HFF-Myc (cell line): ENCODE measurements around the gene SLC7A5.
"Not testable (repeated sequence)": the region's sequence is repeated elsewhere in the genome, so short reads cannot be mapped to it uniquely, and the experiment has no call there.

Source experiments
- DNase-seq: peaks from one replicate; pipeline ENCODE4 v3.0.0-alpha.2; 2011; ENCODE audit warnings: low read depth; ENCODE audit errors: extremely low read depth
- H3K4me3 ChIP-seq: replicated peaks from 2 replicates; pipeline ENCODE4 v1.5.1; 2011; ENCODE audit warnings: low read depth, mild to moderate bottlenecking, control low read depth, low read length
- CTCF ChIP-seq: IDR thresholded peaks from 2 replicates; pipeline ENCODE4 v1.5.1; 2012; ENCODE audit warnings: mild to moderate bottlenecking, low read depth, low read length, control low read depth; ENCODE audit errors: missing control alignments

SLC7A5 gene

GRCh38 chr16:87860553-87861299 is 8.6 kb downstream of the SLC7A5 start:
- H3K4me3 ChIP-seq, result peak overlapping the region; percentile 17; the same call in 1 of the 2 replicates
- peak; percentile 38 for DNase-seq
- TF ChIP-seq CTCF, result no peak

- DNase-seq, H3K4me3 ChIP-seq: not testable (repeated sequence)
These were observed 10.9 kb downstream of the SLC7A5 start for GRCh38 chr16:87858151-87858993.

GRCh38 chr16:87856791-87857228 is 12.5 kb downstream of the SLC7A5 start:
- DNase-seq, result no peak
- no peak overlapping the region for H3K4me3 ChIP-seq
- no peak for TF ChIP-seq CTCF

- no peak for TF ChIP-seq CTCF
- DNase-seq, result no peak
- H3K4me3 ChIP-seq, result no peak overlapping the region
These were observed 13.2 kb downstream of the SLC7A5 start for GRCh38 chr16:87855852-87856715.

GRCh38 chr16:87854907-87855683 is 14.2 kb downstream of the SLC7A5 start:
- DNase-seq, result no peak
- H3K4me3 ChIP-seq, result no peak overlapping the region
- no peak for TF ChIP-seq CTCF

GRCh38 chr16:87854053-87854906 is 15.0 kb downstream of the SLC7A5 start:
- DNase-seq, result no peak
- H3K4me3 ChIP-seq, result no peak overlapping the region
- TF ChIP-seq CTCF, result no peak
